Measurements from ENCODE around the gene DPP7. TPM values are rescaled to one million over a fixed set of nuclear protein-coding genes. Genes with fewer than 3 reads are reported as not detected.

DPP7 gene
- total RNA-seq, 2 experiments from 2014 or later = 154 to 182 TPM

DNA sequence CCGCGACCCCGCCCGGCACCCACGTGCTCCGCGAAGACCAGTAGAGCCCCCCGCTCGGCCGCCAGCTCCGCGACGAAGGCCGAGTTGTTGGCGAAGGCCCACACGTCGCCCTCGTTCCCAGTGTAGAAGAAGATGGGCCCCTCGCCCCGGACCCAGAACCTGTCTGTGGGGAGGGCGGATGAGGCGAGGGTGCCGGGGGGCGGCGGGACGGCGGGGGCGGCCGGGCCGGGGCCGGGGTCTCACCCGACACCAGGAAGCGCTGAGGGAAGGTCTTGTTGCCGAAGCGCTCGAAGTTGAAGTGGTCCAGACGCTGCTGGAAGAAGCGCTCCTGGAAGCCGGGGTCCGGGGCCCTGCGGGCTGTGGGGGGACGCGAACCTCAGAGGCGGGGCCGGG, 317 bp downstream of the DPP7 start:
- H2AFZ ChIP-seq (ENCODE audit: low read length) = peak overlapping the region; percentile 59; the same call in 1 of the 2 replicates
- H3K4me3 ChIP-seq (ENCODE audit: low read depth, low read length, poor library complexity, severe bottlenecking) = peak overlapping the region; percentile 95

DNA sequence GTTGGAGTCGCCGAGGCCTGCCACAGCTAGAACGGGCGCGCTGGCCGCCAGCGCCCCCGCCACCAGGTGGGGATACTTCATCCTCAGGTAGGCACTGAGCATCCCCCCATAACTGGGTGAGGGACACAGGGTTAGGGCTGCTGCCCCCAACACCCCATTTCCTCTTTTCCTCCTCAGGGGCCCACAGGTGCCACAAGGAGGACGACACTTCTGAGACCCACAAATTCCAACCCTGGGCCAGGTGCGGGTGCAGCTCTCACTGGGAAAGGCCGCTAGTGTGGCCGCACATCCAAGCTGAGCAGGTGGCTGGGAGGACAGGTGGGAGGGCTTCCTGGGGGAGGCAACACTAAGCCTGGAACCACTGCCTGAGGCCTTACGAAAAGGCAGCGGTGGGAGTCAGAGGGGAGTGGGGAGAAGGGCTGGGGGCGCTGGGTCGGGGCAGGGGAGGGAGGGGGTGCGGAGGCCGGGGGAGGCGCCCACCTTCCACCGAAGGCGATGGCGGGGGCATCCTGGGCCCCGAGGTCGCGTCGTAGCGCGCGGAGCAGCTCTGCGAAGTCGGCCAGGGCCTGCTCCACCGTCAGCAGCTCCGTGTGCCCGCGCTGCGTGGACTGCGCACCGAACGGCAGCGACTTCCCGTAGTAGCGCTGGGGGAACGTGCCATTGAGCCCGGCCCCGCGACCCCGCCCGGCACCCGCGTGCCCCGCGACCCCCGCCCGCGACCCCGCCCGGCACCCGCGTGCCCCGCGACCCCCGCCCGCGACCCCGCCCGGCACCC, 961 bp downstream of the DPP7 start:
- no peak overlapping the region for H3K27ac ChIP-seq (ENCODE audit: low read depth, low read length, poor library complexity, severe bottlenecking)
- ChIA-PET POLR2A (no interaction called here), CTCF (ENCODE audit: unreplicated experiment) (interaction anchor here (0.9 kb wide), 1 partner anchor 46 kb away, joined by 3 read pairs; no protein-coding TSS in a partner anchor)
- H3K36me3 ChIP-seq (ENCODE audit: insufficient read depth, low read length) = peaks cover 41% of the 10 kb centered on the region
- H2AFZ ChIP-seq (ENCODE audit: low read length) = no peak overlapping the region
- no peaks in the 10 kb centered on the region for H4K20me1 ChIP-seq (ENCODE audit: insufficient read depth, low read length)
- intact Hi-C loops (cut with micrococcal nuclease; ENCODE audit: unreplicated experiment) = loop anchor here (2.0 kb wide), 1 partner anchor 45 kb away; no protein-coding TSS in a partner anchor
- peaks cover 24% of the 10 kb centered on the region for H3K4me1 ChIP-seq (ENCODE audit: insufficient read depth, low read length, poor library complexity, severe bottlenecking)
- peak overlapping the region; percentile 55 for H3K4me2 ChIP-seq (ENCODE audit: low read length)
- no peaks in the 10 kb centered on the region for H3K9me3 ChIP-seq (ENCODE audit: low read length)
- no TSS peak for BruUV-seq (replicated peaks)
- TF ChIP-seq EZH2phosphoT487 (IDR thresholded peaks at IDR 0.05; ENCODE audit: borderline replicate concordance, low read depth, low read length) = no peak
- TF ChIP-seq, protein P1, sequence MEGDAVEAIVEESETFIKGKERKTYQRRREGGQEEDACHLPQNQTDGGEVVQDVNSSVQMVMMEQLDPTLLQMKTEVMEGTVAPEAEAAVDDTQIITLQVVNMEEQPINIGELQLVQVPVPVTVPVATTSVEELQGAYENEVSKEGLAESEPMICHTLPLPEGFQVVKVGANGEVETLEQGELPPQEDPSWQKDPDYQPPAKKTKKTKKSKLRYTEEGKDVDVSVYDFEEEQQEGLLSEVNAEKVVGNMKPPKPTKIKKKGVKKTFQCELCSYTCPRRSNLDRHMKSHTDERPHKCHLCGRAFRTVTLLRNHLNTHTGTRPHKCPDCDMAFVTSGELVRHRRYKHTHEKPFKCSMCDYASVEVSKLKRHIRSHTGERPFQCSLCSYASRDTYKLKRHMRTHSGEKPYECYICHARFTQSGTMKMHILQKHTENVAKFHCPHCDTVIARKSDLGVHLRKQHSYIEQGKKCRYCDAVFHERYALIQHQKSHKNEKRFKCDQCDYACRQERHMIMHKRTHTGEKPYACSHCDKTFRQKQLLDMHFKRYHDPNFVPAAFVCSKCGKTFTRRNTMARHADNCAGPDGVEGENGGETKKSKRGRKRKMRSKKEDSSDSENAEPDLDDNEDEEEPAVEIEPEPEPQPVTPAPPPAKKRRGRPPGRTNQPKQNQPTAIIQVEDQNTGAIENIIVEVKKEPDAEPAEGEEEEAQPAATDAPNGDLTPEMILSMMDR (conservative IDR thresholded peaks at IDR 0.05; ENCODE audit: low read length) = peak; percentile 37
- H3K4me3 ChIP-seq (ENCODE audit: low read depth, low read length, poor library complexity, severe bottlenecking) = peak overlapping the region; percentile 95
- no peaks in the 10 kb centered on the region for H3K79me2 ChIP-seq (ENCODE audit: insufficient read depth, low read depth, low read length)
- no peaks in the 10 kb centered on the region for H3K9me2 ChIP-seq (ENCODE audit: insufficient read depth, low read length)
- DNase-seq (ENCODE audit: low spot score) = no peak

More for the DNA sequence above, 317 bp downstream of the DPP7 start:
- peak overlapping the region; percentile 42 for H3K27ac ChIP-seq (ENCODE audit: low read depth, low read length, poor library complexity, severe bottlenecking)
- intact Hi-C loops (cut with micrococcal nuclease; ENCODE audit: unreplicated experiment) = loop anchor here (2.0 kb wide), 1 partner anchor 45 kb away; no protein-coding TSS in a partner anchor
- H4K20me1 ChIP-seq (ENCODE audit: insufficient read depth, low read length) = no peaks in the 10 kb centered on the region
- TSS peak; percentile 54 for BruUV-seq (replicated peaks)
- H3K4me1 ChIP-seq (ENCODE audit: insufficient read depth, low read length, poor library complexity, severe bottlenecking) = peaks cover 30% of the 10 kb centered on the region
- H3K9me3 ChIP-seq (ENCODE audit: low read length) = no peaks in the 10 kb centered on the region
- no peaks in the 10 kb centered on the region for H3K9me2 ChIP-seq (ENCODE audit: insufficient read depth, low read length)
- POLR2A ChIA-PET = no interaction called here
- H3K4me2 ChIP-seq (ENCODE audit: low read length) = peak overlapping the region; percentile 71
- CTCF ChIA-PET (ENCODE audit: unreplicated experiment) = no interaction called here
- DNase-seq (ENCODE audit: low spot score) = no peak
- no peak for TF ChIP-seq EZH2phosphoT487 (IDR thresholded peaks at IDR 0.05; ENCODE audit: borderline replicate concordance, low read depth, low read length)
- TF ChIP-seq, protein P1 (conservative IDR thresholded peaks at IDR 0.05; ENCODE audit: low read length) = no peak
- no peaks in the 10 kb centered on the region for H3K79me2 ChIP-seq (ENCODE audit: insufficient read depth, low read depth, low read length)
- H3K36me3 ChIP-seq (ENCODE audit: insufficient read depth, low read length) = peaks cover 34% of the 10 kb centered on the region

Data from OCI-LY7 (cell line).